ENCODE results near the gene STRADA. TPM values are rescaled to one million over a fixed set of nuclear protein-coding genes. Genes with fewer than 3 reads are reported as not detected.

STRADA gene
- total and polyA plus RNA-seq, 2 of the 8 experiments (the other 6 are each of a cell fraction or from before 2014, with no cell fraction given), result 35.6 to 43.3 TPM

DNA sequence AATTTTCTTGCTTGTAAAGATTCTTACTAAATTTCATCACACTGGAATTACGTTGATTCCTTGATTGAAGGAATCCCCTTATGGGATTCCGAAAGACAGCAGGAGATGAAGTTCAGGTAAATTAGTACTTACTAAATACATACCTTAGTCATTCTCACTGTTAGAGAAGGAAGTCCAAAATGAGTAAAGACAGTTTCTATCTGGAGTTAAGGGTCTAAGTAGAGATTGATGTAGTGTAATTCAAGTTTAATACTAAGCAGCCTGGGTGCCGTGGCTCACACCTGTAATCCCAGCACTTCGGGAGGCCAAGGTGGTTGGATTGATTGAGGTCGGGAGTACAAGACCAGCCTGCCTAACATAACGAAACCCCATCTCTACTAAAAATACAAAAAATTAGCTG, 41.9 kb upstream of the STRADA start (continued):
- no peak for TF ChIP-seq SIX5 (IDR thresholded peaks at IDR 0.05; ENCODE audit: low read depth, low read length)
- no peak for TF ChIP-seq SUZ12 (IDR thresholded peaks at IDR 0.05; ENCODE audit: low read length)
- no peak for TF ChIP-seq HDAC6 (IDR thresholded peaks at IDR 0.05; ENCODE audit: low read depth, low read length)
- TF ChIP-seq TCF12 (IDR thresholded peaks at IDR 0.05; ENCODE audit: low read depth, low read length), result no peak
- TF ChIP-seq CTBP2 (IDR thresholded peaks at IDR 0.05; ENCODE audit: borderline replicate concordance, insufficient read depth, insufficient read length, low read length), result no peak
- TF ChIP-seq PHF8 (conservative IDR thresholded peaks at IDR 0.05; ENCODE audit: low read depth, low read length), result no peak

Data from H1 (cell line).